ENCODE results near the gene UGCG.

UGCG gene

DNA sequence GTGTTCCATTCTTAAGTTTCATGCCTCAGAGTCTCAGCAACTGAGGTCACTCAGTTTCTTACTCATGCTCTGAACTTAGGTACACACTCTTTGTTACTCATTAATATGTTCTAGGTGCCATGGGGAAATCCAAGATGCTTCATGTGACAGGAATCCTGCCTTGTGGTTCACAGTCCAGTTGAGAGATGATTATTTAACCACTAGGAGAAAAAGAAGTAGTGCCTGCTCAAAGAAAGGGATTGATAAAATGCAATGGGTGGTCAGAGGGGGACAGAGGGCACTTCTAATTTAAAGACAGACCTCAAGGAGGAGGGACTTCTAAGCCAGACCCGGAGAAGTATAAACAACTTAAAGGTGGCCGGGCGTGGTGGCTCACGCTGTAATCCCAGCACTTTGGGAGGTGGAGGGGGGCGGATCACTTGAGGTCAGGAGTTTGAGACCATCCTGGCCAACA lies 69.0 kb downstream of the UGCG start:
- Histone ChIP-seq H3K9ac (ENCODE audit: low read length in 2 of 2) (no peak overlapping the region), H3K4me3 (ENCODE audit: low read length in 2 of 2) (no peak overlapping the region), H3K27me3 (ENCODE audit: control insufficient read depth in 1 of 2, insufficient read depth in 2 of 2, low read length in 2 of 2) (no peaks in the 10 kb centered on the region), H3K36me3 (ENCODE audit: control insufficient read depth in 2 of 2, insufficient read depth in 2 of 2, low read length in 2 of 2) (no peaks in the 10 kb centered on the region), H3K4me1 (ENCODE audit: control insufficient read depth, insufficient read depth, low read length) (no peaks in the 10 kb centered on the region), H3K27ac (ENCODE audit: low read length) (no peak overlapping the region), H3K9me3 (ENCODE audit: control insufficient read depth in 2 of 2, low read length in 2 of 2) (no peaks in the 10 kb centered on the region)

DNA sequence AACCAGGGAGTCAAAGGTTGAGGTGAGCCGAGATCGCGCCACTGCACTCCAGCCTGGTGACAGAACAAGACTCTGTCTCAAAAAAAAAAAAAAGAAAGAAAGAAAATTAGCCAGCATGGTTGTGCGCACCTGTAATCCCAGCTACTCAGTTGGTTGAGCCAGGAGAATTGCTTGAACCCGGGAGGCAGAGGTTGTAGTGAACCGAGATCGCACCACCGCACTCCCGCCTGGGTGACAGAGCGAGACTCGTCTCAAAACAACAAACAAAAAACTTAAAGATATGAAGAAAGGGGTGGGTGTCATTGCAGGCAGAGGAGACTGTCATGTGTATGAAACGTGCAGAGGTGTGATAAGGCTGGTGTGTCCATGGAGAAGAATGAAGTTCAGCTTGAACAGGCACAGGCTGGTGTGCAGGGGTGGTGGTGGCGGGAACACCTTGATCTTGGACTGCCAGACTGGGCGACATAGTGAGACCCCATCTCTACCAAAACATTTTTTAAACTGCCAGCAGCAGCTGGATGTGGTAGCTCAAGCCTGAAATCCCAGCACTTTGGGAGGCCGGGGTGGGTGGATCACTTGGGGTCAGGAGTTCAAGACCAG lies 69.6 kb downstream of the UGCG start:
- no peaks in the 10 kb centered on the region for H3K4me1 ChIP-seq (ENCODE audit: control insufficient read depth, insufficient read depth, low read length)
- H3K36me3 ChIP-seq (ENCODE audit: control insufficient read depth in 2 of 2, insufficient read depth in 2 of 2, low read length in 2 of 2) = no peaks in the 10 kb centered on the region
- no peak overlapping the region for H3K4me3 ChIP-seq (ENCODE audit: low read length in 2 of 2)
- no peaks in the 10 kb centered on the region for H3K9me3 ChIP-seq (ENCODE audit: control insufficient read depth in 2 of 2, low read length in 2 of 2)
- no peak overlapping the region for H3K9ac ChIP-seq (ENCODE audit: low read length in 2 of 2)
- H3K27me3 ChIP-seq (ENCODE audit: control insufficient read depth in 1 of 2, insufficient read depth in 2 of 2, low read length in 2 of 2) = no peaks in the 10 kb centered on the region
- H3K27ac ChIP-seq (ENCODE audit: low read length) = no peak overlapping the region

DNA sequence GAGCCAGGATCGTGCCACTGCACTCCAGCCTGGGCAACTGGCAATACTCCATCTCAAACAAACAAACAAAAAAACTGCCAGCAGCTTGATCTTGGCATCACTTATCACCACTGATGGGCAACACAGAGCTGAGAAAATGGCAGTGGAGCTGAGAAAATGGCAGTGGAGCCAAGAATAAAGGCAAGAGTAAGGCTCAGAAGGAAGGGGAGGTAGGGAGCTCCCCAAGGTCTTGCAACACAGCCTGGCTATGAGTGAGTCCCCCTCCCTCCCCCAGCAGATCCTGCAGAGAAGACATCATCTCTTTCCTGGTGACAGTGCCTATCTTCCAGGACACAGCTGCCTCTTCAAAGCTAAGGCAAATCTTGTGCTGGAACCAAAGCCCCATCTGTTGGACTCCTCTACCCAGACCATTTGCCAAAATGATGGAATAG lies 70.3 kb downstream of the UGCG start:
- Histone ChIP-seq H3K36me3 (ENCODE audit: control insufficient read depth in 2 of 2, insufficient read depth in 2 of 2, low read length in 2 of 2) (no peaks in the 10 kb centered on the region), H3K4me3 (ENCODE audit: low read length in 2 of 2) (no peak overlapping the region), H3K9me3 (ENCODE audit: control insufficient read depth in 2 of 2, low read length in 2 of 2) (no peaks in the 10 kb centered on the region), H3K4me1 (ENCODE audit: control insufficient read depth, insufficient read depth, low read length) (no peaks in the 10 kb centered on the region), H3K9ac (ENCODE audit: low read length in 2 of 2) (no peak overlapping the region), H3K27me3 (ENCODE audit: control insufficient read depth in 1 of 2, insufficient read depth in 2 of 2, low read length in 2 of 2) (no peaks in the 10 kb centered on the region), H3K27ac (ENCODE audit: low read length) (no peak overlapping the region)

GRCh38 chr9:111967621-111968020 lies 71.0 kb downstream of the UGCG start:
- Histone ChIP-seq H3K9me3 (ENCODE audit: control insufficient read depth in 2 of 2, low read length in 2 of 2) (no peaks in the 10 kb centered on the region), H3K4me3 (ENCODE audit: low read length in 2 of 2) (no peak overlapping the region), H3K9ac (ENCODE audit: low read length in 2 of 2) (no peak overlapping the region)

DNA sequence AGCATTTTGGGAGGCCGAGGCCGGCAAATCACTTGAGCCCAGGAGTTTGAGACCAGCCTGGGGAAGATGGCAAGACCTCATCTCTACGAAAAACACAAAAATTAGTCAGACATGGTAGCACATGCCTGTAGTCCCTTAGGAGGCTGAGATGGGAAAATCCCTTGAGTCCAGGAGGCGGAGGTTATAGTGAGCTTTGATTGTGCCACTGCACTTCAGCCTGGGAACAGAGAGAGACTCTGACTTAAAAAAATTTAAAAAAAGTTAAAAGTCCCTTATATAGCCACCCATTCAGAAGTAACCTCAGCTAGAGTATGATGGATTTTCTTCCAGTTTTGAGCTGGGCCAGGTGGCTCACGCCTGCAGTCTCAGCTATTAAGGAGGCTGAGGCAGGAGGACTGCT lies 72.4 kb downstream of the UGCG start:
- no peaks in the 10 kb centered on the region for H3K36me3 ChIP-seq (ENCODE audit: control insufficient read depth in 2 of 2, insufficient read depth in 2 of 2, low read length in 2 of 2)
- no peak overlapping the region for H3K9ac ChIP-seq (ENCODE audit: low read length in 2 of 2)
- no peak overlapping the region for H3K4me3 ChIP-seq (ENCODE audit: low read length in 2 of 2)
- no peaks in the 10 kb centered on the region for H3K9me3 ChIP-seq (ENCODE audit: control insufficient read depth in 2 of 2, low read length in 2 of 2)
- no peak overlapping the region for H3K27ac ChIP-seq (ENCODE audit: low read length)
- H3K4me1 ChIP-seq (ENCODE audit: control insufficient read depth, insufficient read depth, low read length) = no peaks in the 10 kb centered on the region
- H3K27me3 ChIP-seq (ENCODE audit: control insufficient read depth in 1 of 2, insufficient read depth in 2 of 2, low read length in 2 of 2) = no peaks in the 10 kb centered on the region

More at GRCh38 chr9:111967621-111968020, 71.0 kb downstream of the UGCG start:
- no peaks in the 10 kb centered on the region for H3K27me3 ChIP-seq (ENCODE audit: control insufficient read depth in 1 of 2, insufficient read depth in 2 of 2, low read length in 2 of 2)
- no peaks in the 10 kb centered on the region for H3K36me3 ChIP-seq (ENCODE audit: control insufficient read depth in 2 of 2, insufficient read depth in 2 of 2, low read length in 2 of 2)
- no peak overlapping the region for H3K27ac ChIP-seq (ENCODE audit: low read length)
- H3K4me1 ChIP-seq (ENCODE audit: control insufficient read depth, insufficient read depth, low read length) = no peaks in the 10 kb centered on the region

- H3K9ac ChIP-seq (ENCODE audit: low read length in 2 of 2) = no peak overlapping the region
- no peaks in the 10 kb centered on the region for H3K27me3 ChIP-seq (ENCODE audit: control insufficient read depth in 1 of 2, insufficient read depth in 2 of 2, low read length in 2 of 2)
- H3K4me3 ChIP-seq (ENCODE audit: low read length in 2 of 2) = no peak overlapping the region
- H3K36me3 ChIP-seq (ENCODE audit: control insufficient read depth in 2 of 2, insufficient read depth in 2 of 2, low read length in 2 of 2) = no peaks in the 10 kb centered on the region
- H3K4me1 ChIP-seq (ENCODE audit: control insufficient read depth, insufficient read depth, low read length) = no peaks in the 10 kb centered on the region
- H3K27ac ChIP-seq (ENCODE audit: low read length) = no peak overlapping the region
- no peaks in the 10 kb centered on the region for H3K9me3 ChIP-seq (ENCODE audit: control insufficient read depth in 2 of 2, low read length in 2 of 2)
Measured at GRCh38 chr9:111969622-111970021, 73.0 kb downstream of the UGCG start.

- Histone ChIP-seq H3K4me1 (ENCODE audit: control insufficient read depth, insufficient read depth, low read length) (no peaks in the 10 kb centered on the region), H3K36me3 (ENCODE audit: control insufficient read depth in 2 of 2, insufficient read depth in 2 of 2, low read length in 2 of 2) (no peaks in the 10 kb centered on the region), H3K27ac (ENCODE audit: low read length) (no peak overlapping the region), H3K9me3 (ENCODE audit: control insufficient read depth in 2 of 2, low read length in 2 of 2) (no peaks in the 10 kb centered on the region), H3K9ac (ENCODE audit: low read length in 2 of 2) (no peak overlapping the region), H3K27me3 (ENCODE audit: control insufficient read depth in 1 of 2, insufficient read depth in 2 of 2, low read length in 2 of 2) (no peaks in the 10 kb centered on the region), H3K4me3 (ENCODE audit: low read length in 2 of 2) (no peak overlapping the region)
Measured at GRCh38 chr9:111970827-111971226, 74.2 kb downstream of the UGCG start.

GRCh38 chr9:111974092-111974681 lies 77.6 kb downstream of the UGCG start:
- H3K27me3 ChIP-seq (ENCODE audit: control insufficient read depth in 1 of 2, insufficient read depth in 2 of 2, low read length in 2 of 2) = no peaks in the 10 kb centered on the region
- no peaks in the 10 kb centered on the region for H3K4me1 ChIP-seq (ENCODE audit: control insufficient read depth, insufficient read depth, low read length)
- H3K36me3 ChIP-seq (ENCODE audit: control insufficient read depth in 2 of 2, insufficient read depth in 2 of 2, low read length in 2 of 2) = no peaks in the 10 kb centered on the region
- no peak overlapping the region for H3K27ac ChIP-seq (ENCODE audit: low read length)
- H3K4me3 ChIP-seq (ENCODE audit: low read length in 2 of 2) = no peak overlapping the region
- no peak overlapping the region for H3K9ac ChIP-seq (ENCODE audit: low read length in 2 of 2)
- H3K9me3 ChIP-seq (ENCODE audit: control insufficient read depth in 2 of 2, low read length in 2 of 2) = no peaks in the 10 kb centered on the region

- H3K27ac ChIP-seq (ENCODE audit: low read length) = no peak overlapping the region
- H3K9ac ChIP-seq (ENCODE audit: low read length in 2 of 2) = no peak overlapping the region
- H3K4me1 ChIP-seq (ENCODE audit: control insufficient read depth, insufficient read depth, low read length) = no peaks in the 10 kb centered on the region
- no peak overlapping the region for H3K4me3 ChIP-seq (ENCODE audit: low read length in 2 of 2)
- H3K9me3 ChIP-seq (ENCODE audit: control insufficient read depth in 2 of 2, low read length in 2 of 2) = no peaks in the 10 kb centered on the region
- H3K36me3 ChIP-seq (ENCODE audit: control insufficient read depth in 2 of 2, insufficient read depth in 2 of 2, low read length in 2 of 2) = no peaks in the 10 kb centered on the region
- no peaks in the 10 kb centered on the region for H3K27me3 ChIP-seq (ENCODE audit: control insufficient read depth in 1 of 2, insufficient read depth in 2 of 2, low read length in 2 of 2)
Measured at GRCh38 chr9:111975709-111976108, 79.1 kb downstream of the UGCG start.

DNA sequence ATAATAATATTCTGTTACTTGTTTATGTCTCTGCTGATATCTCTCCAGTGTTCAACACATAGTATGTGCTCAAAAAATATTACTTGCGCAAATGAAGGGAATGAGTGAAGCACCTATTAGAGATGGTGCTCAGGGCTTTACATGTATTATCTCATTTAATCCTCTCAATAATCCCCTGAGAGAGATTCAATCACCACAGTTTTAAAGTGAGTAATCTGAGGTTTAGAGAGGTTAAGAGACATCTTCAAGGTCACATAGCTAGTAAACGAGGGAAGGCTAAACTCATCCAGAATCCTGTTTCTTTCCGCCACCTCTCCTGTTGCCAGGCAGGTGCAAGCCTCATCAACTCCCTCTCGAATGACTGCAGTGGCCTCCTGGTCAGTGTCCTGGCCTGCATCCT lies 82.0 kb downstream of the UGCG start:
- Histone ChIP-seq H3K27me3 (ENCODE audit: control insufficient read depth in 1 of 2, insufficient read depth in 2 of 2, low read length in 2 of 2) (no peaks in the 10 kb centered on the region), H3K36me3 (ENCODE audit: control insufficient read depth in 2 of 2, insufficient read depth in 2 of 2, low read length in 2 of 2) (no peaks in the 10 kb centered on the region), H3K9ac (ENCODE audit: low read length in 2 of 2) (no peak overlapping the region), H3K27ac (ENCODE audit: low read length) (no peak overlapping the region), H3K9me3 (ENCODE audit: control insufficient read depth in 2 of 2, low read length in 2 of 2) (no peaks in the 10 kb centered on the region), H3K4me1 (ENCODE audit: control insufficient read depth, insufficient read depth, low read length) (no peaks in the 10 kb centered on the region), H3K4me3 (ENCODE audit: low read length in 2 of 2) (no peak overlapping the region)

GRCh38 chr9:111979561-111979960 lies 82.9 kb downstream of the UGCG start:
- Histone ChIP-seq H3K9me3 (ENCODE audit: control insufficient read depth in 2 of 2, low read length in 2 of 2) (no peaks in the 10 kb centered on the region), H3K27me3 (ENCODE audit: control insufficient read depth in 1 of 2, insufficient read depth in 2 of 2, low read length in 2 of 2) (no peaks in the 10 kb centered on the region), H3K4me1 (ENCODE audit: control insufficient read depth, insufficient read depth, low read length) (no peaks in the 10 kb centered on the region), H3K27ac (ENCODE audit: low read length) (no peak overlapping the region), H3K36me3 (ENCODE audit: control insufficient read depth in 2 of 2, insufficient read depth in 2 of 2, low read length in 2 of 2) (no peaks in the 10 kb centered on the region), H3K9ac (ENCODE audit: low read length in 2 of 2) (no peak overlapping the region), H3K4me3 (ENCODE audit: low read length in 2 of 2) (no peak overlapping the region)
